ENCODE measurements around the gene UGT1A7. TPM values are rescaled to one million over a fixed set of nuclear protein-coding genes. Genes with fewer than 3 reads are reported as not detected.

UGT1A7 gene
- total RNA-seq, 1 experiment from 2014 or later, result not detected

- DNase-seq (ENCODE audit: low read depth), result no peak
Measured at GRCh38 chr2:233817361-233817911, 135.7 kb downstream of the UGT1A7 start.

- no peak for DNase-seq (ENCODE audit: low read depth)
Measured at GRCh38 chr2:233817995-233818638, 136.4 kb downstream of the UGT1A7 start.

- no peak for DNase-seq (ENCODE audit: low read depth)
Measured at GRCh38 chr2:233818639-233819621, 137.2 kb downstream of the UGT1A7 start.

- no peak for DNase-seq (ENCODE audit: low read depth)
Measured at GRCh38 chr2:233819884-233820773, 138.4 kb downstream of the UGT1A7 start.

- no peak for DNase-seq (ENCODE audit: low read depth)
Measured at GRCh38 chr2:233820774-233821105, 139.0 kb downstream of the UGT1A7 start.

- no peak for DNase-seq (ENCODE audit: low read depth)
Measured at GRCh38 chr2:233821196-233821595, 139.5 kb downstream of the UGT1A7 start.

- DNase-seq (ENCODE audit: low read depth), result no peak
Measured at GRCh38 chr2:233821709-233822100, 140.0 kb downstream of the UGT1A7 start.

GRCh38 chr2:233822101-233822771 is 140.5 kb downstream of the UGT1A7 start:
- DNase-seq (ENCODE audit: low read depth), result no peak

Other genes starting within 250 kb of the UGT1A7 start
- 27.8 and 28.0 TPM in 2 replicates for gene USP40, start 115.1 kb upstream of the UGT1A7 start, total RNA-seq (2014; rRNA removed; shearing (Covaris generic))
- not detected in 2 replicates for gene UGT1A8, start 64.3 kb upstream of the UGT1A7 start, total RNA-seq (2014; rRNA removed; shearing (Covaris generic))
- not detected in 2 replicates for gene UGT1A10, start 45.5 kb upstream of the UGT1A7 start, total RNA-seq (2014; rRNA removed; shearing (Covaris generic))
- not detected in 2 replicates for gene UGT1A9, start 10.0 kb upstream of the UGT1A7 start, total RNA-seq (2014; rRNA removed; shearing (Covaris generic))
- gene UGT1A6, start 11.0 kb downstream of the UGT1A7 start, total RNA-seq (2014; rRNA removed; shearing (Covaris generic)), result not detected in 2 replicates
- not detected in 2 replicates for gene UGT1A5, start 31.0 kb downstream of the UGT1A7 start, total RNA-seq (2014; rRNA removed; shearing (Covaris generic))
- gene UGT1A4, start 36.8 kb downstream of the UGT1A7 start, total RNA-seq (2014; rRNA removed; shearing (Covaris generic)), result not detected in 2 replicates
- not detected in 2 replicates for gene UGT1A3, start 47.1 kb downstream of the UGT1A7 start, total RNA-seq (2014; rRNA removed; shearing (Covaris generic))
- not detected in 2 replicates for gene UGT1A1, start 78.4 kb downstream of the UGT1A7 start, total RNA-seq (2014; rRNA removed; shearing (Covaris generic))
- not detected in 2 replicates for gene MROH2A, start 96.4 kb downstream of the UGT1A7 start, total RNA-seq (2014; rRNA removed; shearing (Covaris generic))
- 89.0 and 101 TPM in 2 replicates for gene HJURP, start 172.6 kb downstream of the UGT1A7 start, total RNA-seq (2014; rRNA removed; shearing (Covaris generic))
- gene TRPM8, start 235.5 kb downstream of the UGT1A7 start, total RNA-seq (2014; rRNA removed; shearing (Covaris generic)), result 0.07 and 1.3 TPM in 2 replicates

Data from HT1080 (cell line).